ENCODE data around the gene BRICD5. TPM values are rescaled to one million over a fixed set of nuclear protein-coding genes. Genes with fewer than 3 reads are reported as not detected.

Gene BRICD5
- polyA plus RNA-seq, 4 donors = 1.6 to 84.1 (median 8.6) TPM

- DNase-seq (no peak), FAIRE-seq (no peak)
- no peak overlapping the region for H3K4me3 ChIP-seq (ENCODE audit: low read depth in 1 of 3, low read length in 3 of 3)
- no peak overlapping the region for H3K27ac ChIP-seq (ENCODE audit: low read depth in 1 of 3, low read length in 2 of 3)
- WGBS, 3 donors = 20 to 62% (median 36%) methylated on average over 18 to 19 of the region's 19 CpGs
- no peaks in the 10 kb centered on the region for H3K9me3 ChIP-seq (ENCODE audit: control insufficient read depth in 2 of 2, insufficient read depth in 1 of 2, low read depth in 1 of 2, low read length in 1 of 2)
- H3K27me3 ChIP-seq (ENCODE audit: control insufficient read depth in 3 of 3, insufficient read depth in 3 of 3, low read length in 3 of 3) = peaks cover 2 to 30% (median 6%) of the 10 kb centered on the region in 3 donors
- peaks cover 0 to 30% (median 0%) of the 10 kb centered on the region in 3 donors for H3K4me1 ChIP-seq (ENCODE audit: control insufficient read depth in 3 of 3, insufficient read depth in 2 of 3, low read depth in 1 of 3, low read length in 2 of 3)
- peaks cover 6 to 82% (median 27%) of the 10 kb centered on the region in 3 donors for H3K36me3 ChIP-seq (ENCODE audit: control insufficient read depth in 3 of 3, insufficient read depth in 2 of 3, low read depth in 1 of 3, low read length in 3 of 3)
Measured at GRCh38 chr16:2235695-2236336, 25.2 kb upstream of the BRICD5 start.

GRCh38 chr16:2235234-2235651 lies 24.6 kb upstream of the BRICD5 start:
- H3K4me3 ChIP-seq (ENCODE audit: low read depth in 1 of 3, low read length in 3 of 3) = no peak overlapping the region
- H3K9me3 ChIP-seq (ENCODE audit: control insufficient read depth in 2 of 2, insufficient read depth in 1 of 2, low read depth in 1 of 2, low read length in 1 of 2) = no peaks in the 10 kb centered on the region
- no peak for DNase-seq
- H3K27ac ChIP-seq (ENCODE audit: low read depth in 1 of 3, low read length in 2 of 3) = no peak overlapping the region
- peaks cover 6 to 82% (median 27%) of the 10 kb centered on the region in 3 donors for H3K36me3 ChIP-seq (ENCODE audit: control insufficient read depth in 3 of 3, insufficient read depth in 2 of 3, low read depth in 1 of 3, low read length in 3 of 3)
- peaks cover 2 to 30% (median 6%) of the 10 kb centered on the region in 3 donors for H3K27me3 ChIP-seq (ENCODE audit: control insufficient read depth in 3 of 3, insufficient read depth in 3 of 3, low read length in 3 of 3)
- WGBS, 3 donors = 90 to 94% (median 92%) methylated on average over 25 to 28 of the region's 28 CpGs
- peaks cover 0 to 30% (median 0%) of the 10 kb centered on the region in 3 donors for H3K4me1 ChIP-seq (ENCODE audit: control insufficient read depth in 3 of 3, insufficient read depth in 2 of 3, low read depth in 1 of 3, low read length in 2 of 3)
- no peak for FAIRE-seq

GRCh38 chr16:2234813-2235170 lies 24.1 kb upstream of the BRICD5 start:
- WGBS, 3 donors = 87 to 94% (median 89%) methylated on average over 12 to 18 of the region's 18 CpGs
- Histone ChIP-seq H3K36me3 (ENCODE audit: control insufficient read depth in 3 of 3, insufficient read depth in 2 of 3, low read depth in 1 of 3, low read length in 3 of 3) (peaks cover 8 to 82% (median 27%) of the 10 kb centered on the region in 3 donors), H3K4me1 (ENCODE audit: control insufficient read depth in 3 of 3, insufficient read depth in 2 of 3, low read depth in 1 of 3, low read length in 2 of 3) (peaks cover 0 to 30% (median 0%) of the 10 kb centered on the region in 3 donors), H3K9me3 (ENCODE audit: control insufficient read depth in 2 of 2, insufficient read depth in 1 of 2, low read depth in 1 of 2, low read length in 1 of 2) (no peaks in the 10 kb centered on the region), H3K27me3 (ENCODE audit: control insufficient read depth in 3 of 3, insufficient read depth in 3 of 3, low read length in 3 of 3) (peaks cover 2 to 30% (median 6%) of the 10 kb centered on the region in 3 donors), H3K27ac (ENCODE audit: low read depth in 1 of 3, low read length in 2 of 3) (no peak overlapping the region), H3K4me3 (ENCODE audit: low read depth in 1 of 3, low read length in 3 of 3) (no peak overlapping the region)
- FAIRE-seq = no peak
- DNase-seq = no peak

- Histone ChIP-seq H3K9me3 (ENCODE audit: control insufficient read depth in 2 of 2, insufficient read depth in 1 of 2, low read depth in 1 of 2, low read length in 1 of 2) (no peaks in the 10 kb centered on the region), H3K36me3 (ENCODE audit: control insufficient read depth in 3 of 3, insufficient read depth in 2 of 3, low read depth in 1 of 3, low read length in 3 of 3) (peaks cover 14 to 82% (median 24%) of the 10 kb centered on the region in 3 donors), H3K4me1 (ENCODE audit: control insufficient read depth in 3 of 3, insufficient read depth in 2 of 3, low read depth in 1 of 3, low read length in 2 of 3) (peaks cover 0 to 30% (median 0%) of the 10 kb centered on the region in 3 donors), H3K4me3 (ENCODE audit: low read depth in 1 of 3, low read length in 3 of 3) (no peak overlapping the region), H3K27me3 (ENCODE audit: control insufficient read depth in 3 of 3, insufficient read depth in 3 of 3, low read length in 3 of 3) (peaks cover 2 to 30% (median 6%) of the 10 kb centered on the region in 3 donors), H3K27ac (ENCODE audit: low read depth in 1 of 3, low read length in 2 of 3) (no peak overlapping the region)
- DNase-seq (no peak), FAIRE-seq (no peak)
- 69 to 92% (median 78%) methylated on average over 43 to 51 of the region's 51 CpGs for WGBS, 3 donors
Measured at GRCh38 chr16:2233872-2234812, 23.5 kb upstream of the BRICD5 start.

- Histone ChIP-seq H3K27me3 (ENCODE audit: control insufficient read depth in 3 of 3, insufficient read depth in 3 of 3, low read length in 3 of 3) (peaks cover 2 to 30% (median 6%) of the 10 kb centered on the region in 3 donors), H3K4me1 (ENCODE audit: control insufficient read depth in 3 of 3, insufficient read depth in 2 of 3, low read depth in 1 of 3, low read length in 2 of 3) (peaks cover 0 to 22% (median 0%) of the 10 kb centered on the region in 3 donors), H3K4me3 (ENCODE audit: low read depth in 1 of 3, low read length in 3 of 3) (no peak overlapping the region), H3K36me3 (ENCODE audit: control insufficient read depth in 3 of 3, insufficient read depth in 2 of 3, low read depth in 1 of 3, low read length in 3 of 3) (peaks cover 14 to 83% (median 27%) of the 10 kb centered on the region in 3 donors), H3K27ac (ENCODE audit: low read depth in 1 of 3, low read length in 2 of 3) (no peak overlapping the region), H3K9me3 (ENCODE audit: control insufficient read depth in 2 of 2, insufficient read depth in 1 of 2, low read depth in 1 of 2, low read length in 1 of 2) (no peaks in the 10 kb centered on the region)
- DNase-seq (no peak), FAIRE-seq (no peak)
- 87 to 95% (median 91%) methylated on average over 25 to 28 of the region's 28 CpGs for WGBS, 3 donors
Measured at GRCh38 chr16:2233046-2233775, 22.5 kb upstream of the BRICD5 start.

GRCh38 chr16:2232094-2232990 lies 21.7 kb upstream of the BRICD5 start:
- no peaks in the 10 kb centered on the region for H3K9me3 ChIP-seq (ENCODE audit: control insufficient read depth in 2 of 2, insufficient read depth in 1 of 2, low read depth in 1 of 2, low read length in 1 of 2)
- H3K4me1 ChIP-seq (ENCODE audit: control insufficient read depth in 3 of 3, insufficient read depth in 2 of 3, low read depth in 1 of 3, low read length in 2 of 3) = peaks cover 0 to 13% (median 0%) of the 10 kb centered on the region in 3 donors
- H3K4me3 ChIP-seq (ENCODE audit: low read depth in 1 of 3, low read length in 3 of 3) = no peak overlapping the region
- H3K27me3 ChIP-seq (ENCODE audit: control insufficient read depth in 3 of 3, insufficient read depth in 3 of 3, low read length in 3 of 3) = peaks cover 2 to 22% (median 6%) of the 10 kb centered on the region in 3 donors
- FAIRE-seq = no peak
- no peak overlapping the region for H3K27ac ChIP-seq (ENCODE audit: low read depth in 1 of 3, low read length in 2 of 3)
- whole genome bisulfite sequencing, 3 donors = 92 to 94% (median 92%) methylated on average over 41 of the region's 41 CpGs
- peaks cover 14 to 87% (median 27%) of the 10 kb centered on the region in 3 donors for H3K36me3 ChIP-seq (ENCODE audit: control insufficient read depth in 3 of 3, insufficient read depth in 2 of 3, low read depth in 1 of 3, low read length in 3 of 3)
- DNase-seq = no peak

- Histone ChIP-seq H3K27me3 (ENCODE audit: control insufficient read depth in 3 of 3, insufficient read depth in 3 of 3, low read length in 3 of 3) (peaks cover 0 to 11% (median 2%) of the 10 kb centered on the region in 3 donors), H3K9me3 (ENCODE audit: control insufficient read depth in 2 of 2, insufficient read depth in 1 of 2, low read depth in 1 of 2, low read length in 1 of 2) (no peaks in the 10 kb centered on the region), H3K36me3 (ENCODE audit: control insufficient read depth in 3 of 3, insufficient read depth in 2 of 3, low read depth in 1 of 3, low read length in 3 of 3) (peaks cover 14 to 94% (median 27%) of the 10 kb centered on the region in 3 donors), H3K4me3 (ENCODE audit: low read depth in 1 of 3, low read length in 3 of 3) (no peak overlapping the region), H3K4me1 (ENCODE audit: control insufficient read depth in 3 of 3, insufficient read depth in 2 of 3, low read depth in 1 of 3, low read length in 2 of 3) (peaks cover 0 to 4% (median 0%) of the 10 kb centered on the region in 3 donors), H3K27ac (ENCODE audit: low read depth in 1 of 3, low read length in 2 of 3) (no peak overlapping the region)
- DNase-seq = no peak
- no peak for FAIRE-seq
- WGBS, 3 donors = 87 to 90% (median 90%) methylated on average over 29 of the region's 29 CpGs
Measured at GRCh38 chr16:2231016-2231931, 20.6 kb upstream of the BRICD5 start.
